Measurements from ENCODE around the gene AGPS.

The AGPS gene

DNA sequence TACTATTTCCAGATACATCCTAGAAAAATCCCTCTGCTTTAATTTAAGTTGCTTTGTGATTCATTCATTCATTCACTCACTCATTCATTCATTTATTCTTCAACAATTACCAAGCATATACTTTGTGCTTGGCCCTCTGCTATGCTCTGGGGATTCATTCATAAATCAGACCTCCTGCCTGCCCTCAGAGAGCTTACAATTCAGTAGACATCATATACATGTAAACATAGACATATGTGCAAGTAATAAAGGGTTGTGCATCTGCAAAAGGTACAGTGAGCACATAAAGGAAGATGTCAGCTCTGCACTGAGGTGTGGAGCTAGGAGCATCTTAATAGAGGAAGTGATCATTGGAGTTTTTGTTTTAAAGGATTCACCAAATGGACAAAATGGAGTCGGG is 189.4 kb downstream of the AGPS start:
- Histone ChIP-seq H3K4me3 (ENCODE audit: low read depth in 1 of 2, low read length in 2 of 2) (no peak overlapping the region), H3K9ac (ENCODE audit: low read length) (no peak overlapping the region), H3K27me3 (ENCODE audit: control insufficient read depth in 1 of 2, insufficient read depth in 2 of 2, low read length in 2 of 2) (no peaks in the 10 kb centered on the region), H3K27ac (ENCODE audit: low read depth, low read length) (no peak overlapping the region), H3K9me3 (ENCODE audit: low read length) (no peaks in the 10 kb centered on the region), H3K4me1 (ENCODE audit: insufficient read depth, low read length) (peaks cover 38% of the 10 kb centered on the region), H3K36me3 (ENCODE audit: insufficient read depth, low read length) (no peaks in the 10 kb centered on the region)

DNA sequence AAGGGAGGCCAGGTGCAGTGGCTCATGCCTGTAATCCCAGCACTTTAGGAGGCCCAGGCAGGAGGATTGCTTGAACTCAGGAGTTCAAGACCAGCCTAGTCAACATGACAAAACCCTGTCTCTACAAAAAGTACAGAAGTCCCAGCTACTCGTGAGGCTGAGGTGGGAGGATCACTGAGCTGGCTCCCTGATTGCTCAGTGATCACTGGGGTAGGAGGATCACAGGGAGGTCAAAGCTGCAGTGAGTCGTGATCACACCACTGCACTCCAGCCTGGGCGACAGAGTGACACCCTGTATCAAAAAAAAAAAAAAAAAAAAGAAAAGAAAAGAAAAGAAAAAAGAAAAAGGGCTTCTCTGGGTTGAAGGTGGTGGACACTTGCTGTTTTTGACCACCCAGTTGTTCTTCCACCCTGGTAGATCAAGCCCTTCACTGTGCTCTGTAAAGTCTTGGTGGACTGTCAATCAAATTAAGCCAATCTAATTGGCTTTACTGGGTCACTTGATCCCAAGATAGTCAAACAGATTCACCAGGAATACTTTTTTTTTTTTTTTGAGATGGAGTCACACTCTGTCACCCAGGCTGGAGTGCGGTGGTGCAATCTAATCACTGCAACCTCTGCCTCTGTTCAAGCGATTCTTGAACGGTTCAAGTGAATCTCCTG is 191.6 kb downstream of the AGPS start:
- H3K27ac ChIP-seq (ENCODE audit: low read depth, low read length), result no peak overlapping the region
- H3K9ac ChIP-seq (ENCODE audit: low read length), result no peak overlapping the region
- H3K4me3 ChIP-seq (ENCODE audit: low read depth in 1 of 2, low read length in 2 of 2), result no peak overlapping the region
- H3K36me3 ChIP-seq (ENCODE audit: insufficient read depth, low read length), result no peaks in the 10 kb centered on the region
- peaks cover 47% of the 10 kb centered on the region for H3K4me1 ChIP-seq (ENCODE audit: insufficient read depth, low read length)
- H3K9me3 ChIP-seq (ENCODE audit: low read length), result no peaks in the 10 kb centered on the region
- H3K27me3 ChIP-seq (ENCODE audit: control insufficient read depth in 1 of 2, insufficient read depth in 2 of 2, low read length in 2 of 2), result no peaks in the 10 kb centered on the region

DNA sequence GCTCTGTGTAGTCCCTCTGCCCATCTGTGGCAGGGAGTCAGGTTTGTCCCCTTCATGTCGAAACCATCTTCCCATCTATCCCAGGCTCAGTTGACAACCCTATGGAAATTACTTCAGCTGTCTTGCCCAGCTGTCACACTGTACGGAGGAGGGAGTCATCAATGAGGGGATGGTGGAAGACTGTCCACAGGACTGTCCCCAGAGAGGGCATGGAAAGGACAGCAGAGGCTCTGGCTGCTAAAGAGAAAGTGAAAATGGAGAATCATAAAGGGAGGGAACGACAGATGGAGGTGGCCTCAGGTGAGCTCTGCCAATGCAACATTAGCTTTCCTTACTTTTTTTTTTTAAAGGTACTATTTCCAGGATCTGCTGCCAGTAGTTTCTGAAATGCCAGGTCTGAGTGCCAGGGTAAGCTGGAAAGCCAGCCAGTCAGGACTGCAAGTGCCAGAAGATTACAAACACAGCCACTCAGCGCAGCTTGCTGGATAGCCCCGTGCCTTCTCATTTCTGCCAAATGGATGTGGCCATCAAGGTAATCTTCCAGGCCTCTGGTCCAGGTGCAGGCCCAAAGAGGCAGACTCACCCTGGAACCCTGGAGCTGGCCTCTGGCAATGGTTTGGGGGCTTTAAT is 192.8 kb downstream of the AGPS start:
- Histone ChIP-seq H3K36me3 (ENCODE audit: insufficient read depth, low read length) (no peaks in the 10 kb centered on the region), H3K9me3 (ENCODE audit: low read length) (no peaks in the 10 kb centered on the region), H3K4me1 (ENCODE audit: insufficient read depth, low read length) (peaks cover 35% of the 10 kb centered on the region), H3K27me3 (ENCODE audit: control insufficient read depth in 1 of 2, insufficient read depth in 2 of 2, low read length in 2 of 2) (no peaks in the 10 kb centered on the region), H3K27ac (ENCODE audit: low read depth, low read length) (peak overlapping the region; percentile 43), H3K4me3 (ENCODE audit: low read depth in 1 of 2, low read length in 2 of 2) (no peak overlapping the region), H3K9ac (ENCODE audit: low read length) (no peak overlapping the region)

DNA sequence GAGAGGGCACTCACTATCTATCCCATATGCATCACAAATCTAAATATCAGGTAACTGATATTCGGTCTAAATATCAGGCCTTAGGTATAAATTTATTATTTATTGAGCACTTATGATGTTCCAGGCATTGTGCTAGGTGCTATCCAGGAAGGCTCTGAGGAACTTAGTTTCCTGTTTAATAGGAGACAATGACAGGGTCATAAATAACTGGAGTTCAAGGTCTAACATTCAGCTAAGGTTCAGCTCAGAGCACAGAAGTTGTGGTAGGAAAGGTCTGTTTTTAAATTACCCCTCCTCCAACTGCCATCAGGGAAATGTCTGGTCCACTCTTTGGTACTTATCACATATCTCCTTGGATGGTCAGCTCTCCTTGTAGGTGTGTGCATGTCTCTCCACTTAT is 193.6 kb downstream of the AGPS start:
- Histone ChIP-seq H3K27me3 (ENCODE audit: control insufficient read depth in 1 of 2, insufficient read depth in 2 of 2, low read length in 2 of 2) (no peaks in the 10 kb centered on the region), H3K36me3 (ENCODE audit: insufficient read depth, low read length) (no peaks in the 10 kb centered on the region), H3K4me3 (ENCODE audit: low read depth in 1 of 2, low read length in 2 of 2) (no peak overlapping the region), H3K9me3 (ENCODE audit: low read length) (no peaks in the 10 kb centered on the region), H3K4me1 (ENCODE audit: insufficient read depth, low read length) (peaks cover 28% of the 10 kb centered on the region), H3K27ac (ENCODE audit: low read depth, low read length) (peak overlapping the region; percentile 43), H3K9ac (ENCODE audit: low read length) (no peak overlapping the region)

DNA sequence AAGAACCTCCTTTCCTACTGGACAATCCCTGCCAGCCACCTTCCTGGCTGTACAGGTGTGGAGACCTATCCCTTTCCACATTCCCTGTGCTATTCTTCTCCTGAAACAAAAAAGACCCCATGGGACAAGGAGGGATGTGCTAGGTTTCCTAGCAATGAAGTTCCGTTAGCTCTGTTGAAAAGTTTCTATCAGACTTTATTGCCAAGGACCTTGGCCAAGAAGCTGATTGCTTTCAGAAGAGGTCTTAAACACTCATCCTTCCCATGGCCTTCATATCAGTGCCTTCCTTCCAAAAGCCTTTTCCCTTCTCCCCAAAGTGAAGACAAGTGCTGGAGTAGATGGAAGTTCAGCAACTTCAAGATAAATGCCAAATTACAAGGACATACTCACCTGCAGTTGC is 194.8 kb downstream of the AGPS start:
- Histone ChIP-seq H3K27ac (ENCODE audit: low read depth, low read length) (no peak overlapping the region), H3K27me3 (ENCODE audit: control insufficient read depth in 1 of 2, insufficient read depth in 2 of 2, low read length in 2 of 2) (no peaks in the 10 kb centered on the region), H3K9me3 (ENCODE audit: low read length) (no peaks in the 10 kb centered on the region), H3K36me3 (ENCODE audit: insufficient read depth, low read length) (no peaks in the 10 kb centered on the region), H3K9ac (ENCODE audit: low read length) (no peak overlapping the region), H3K4me3 (ENCODE audit: low read depth in 1 of 2, low read length in 2 of 2) (no peak overlapping the region), H3K4me1 (ENCODE audit: insufficient read depth, low read length) (peaks cover 28% of the 10 kb centered on the region)

DNA sequence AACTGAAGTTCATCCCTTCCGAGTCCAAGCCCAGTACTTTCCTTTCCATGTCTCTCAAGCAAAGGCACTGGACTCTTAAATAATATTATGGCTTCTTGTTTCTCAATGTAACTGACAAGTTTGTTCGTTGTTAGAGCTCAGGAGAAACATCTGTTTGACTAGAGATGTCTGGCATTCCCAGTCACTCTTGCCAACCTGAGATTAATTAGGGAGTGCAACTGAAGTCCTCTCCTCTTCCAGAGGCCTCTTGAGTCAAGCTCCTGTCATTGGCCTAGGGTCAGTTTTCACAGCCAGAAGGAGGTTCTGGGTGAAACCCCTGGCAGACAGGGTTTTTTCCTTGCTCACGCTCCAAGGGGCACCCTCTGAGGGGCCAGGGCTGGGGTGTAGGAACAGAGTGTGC is 196.1 kb downstream of the AGPS start:
- Histone ChIP-seq H3K27me3 (ENCODE audit: control insufficient read depth in 1 of 2, insufficient read depth in 2 of 2, low read length in 2 of 2) (no peaks in the 10 kb centered on the region), H3K9me3 (ENCODE audit: low read length) (no peaks in the 10 kb centered on the region), H3K9ac (ENCODE audit: low read length) (no peak overlapping the region), H3K27ac (ENCODE audit: low read depth, low read length) (no peak overlapping the region), H3K4me3 (ENCODE audit: low read depth in 1 of 2, low read length in 2 of 2) (no peak overlapping the region), H3K4me1 (ENCODE audit: insufficient read depth, low read length) (peaks cover 28% of the 10 kb centered on the region), H3K36me3 (ENCODE audit: insufficient read depth, low read length) (no peaks in the 10 kb centered on the region)

DNA sequence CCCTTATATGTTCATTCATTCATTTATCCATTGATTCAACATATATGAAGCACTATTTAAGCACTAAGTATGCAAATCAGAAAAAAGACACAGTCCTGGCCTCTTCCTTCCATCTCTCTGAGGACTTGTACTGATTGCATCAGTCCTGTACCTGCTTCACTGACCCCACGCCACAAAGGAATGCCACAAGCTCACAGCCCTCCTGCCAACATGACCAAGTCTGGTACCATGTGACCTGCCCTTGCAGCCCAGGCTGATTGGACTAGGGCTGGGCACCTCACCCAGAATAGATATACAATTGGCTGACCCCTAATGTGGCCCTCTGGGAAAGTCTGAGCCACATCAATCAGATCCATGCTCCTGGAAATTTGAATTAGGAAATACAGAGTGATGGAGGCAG is 196.6 kb downstream of the AGPS start:
- Histone ChIP-seq H3K9ac (ENCODE audit: low read length) (no peak overlapping the region), H3K27ac (ENCODE audit: low read depth, low read length) (no peak overlapping the region), H3K4me1 (ENCODE audit: insufficient read depth, low read length) (peaks cover 28% of the 10 kb centered on the region)

DNA sequence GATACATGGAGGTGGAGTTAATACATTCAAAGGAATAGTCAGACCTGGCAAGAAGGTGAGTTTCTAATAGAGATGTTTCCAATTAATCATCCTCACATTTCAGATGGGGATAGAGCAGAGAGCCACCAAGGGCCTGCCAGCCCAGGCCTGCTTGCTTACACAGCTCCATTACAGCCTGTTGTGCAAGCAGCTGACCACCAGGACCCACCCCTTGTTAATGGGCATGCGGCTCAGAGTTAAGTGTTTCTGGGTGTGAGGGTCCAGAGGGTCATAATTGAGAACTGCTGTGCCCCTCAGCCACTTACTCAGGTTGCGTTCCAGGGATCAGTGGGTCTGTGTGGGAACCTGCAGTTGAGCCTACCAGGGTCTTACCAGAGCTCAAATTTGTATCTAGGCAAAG is 199.8 kb downstream of the AGPS start:
- Histone ChIP-seq H3K9ac (ENCODE audit: low read length) (no peak overlapping the region), H3K27ac (ENCODE audit: low read depth, low read length) (no peak overlapping the region), H3K36me3 (ENCODE audit: insufficient read depth, low read length) (no peaks in the 10 kb centered on the region), H3K4me1 (ENCODE audit: insufficient read depth, low read length) (peaks cover 10% of the 10 kb centered on the region), H3K9me3 (ENCODE audit: low read length) (no peaks in the 10 kb centered on the region), H3K27me3 (ENCODE audit: control insufficient read depth in 1 of 2, insufficient read depth in 2 of 2, low read length in 2 of 2) (no peaks in the 10 kb centered on the region), H3K4me3 (ENCODE audit: low read depth in 1 of 2, low read length in 2 of 2) (no peak overlapping the region)

More for the DNA sequence above, 196.6 kb downstream of the AGPS start:
- Histone ChIP-seq H3K27me3 (ENCODE audit: control insufficient read depth in 1 of 2, insufficient read depth in 2 of 2, low read length in 2 of 2) (no peaks in the 10 kb centered on the region), H3K9me3 (ENCODE audit: low read length) (no peaks in the 10 kb centered on the region), H3K4me3 (ENCODE audit: low read depth in 1 of 2, low read length in 2 of 2) (no peak overlapping the region), H3K36me3 (ENCODE audit: insufficient read depth, low read length) (no peaks in the 10 kb centered on the region)

DNA sequence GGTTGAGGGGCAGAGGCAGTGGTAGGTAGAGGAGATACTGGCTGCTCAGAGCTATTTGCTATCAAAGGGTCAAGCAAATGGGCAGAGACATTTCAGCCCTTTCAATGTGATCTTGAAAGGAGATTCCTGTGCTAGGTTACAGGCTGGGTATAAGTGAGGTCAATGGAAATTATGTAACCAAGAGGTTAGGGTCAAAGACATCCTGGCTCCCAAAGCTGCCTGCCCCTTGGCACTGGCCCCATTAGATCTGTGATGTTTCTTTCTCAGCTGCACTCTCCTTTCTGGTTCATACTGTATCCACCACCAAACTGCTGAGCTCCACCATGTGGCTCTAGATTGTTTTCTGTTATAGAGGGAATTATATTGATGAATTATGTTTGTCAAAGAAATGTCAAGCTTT is 200.4 kb downstream of the AGPS start:
- Histone ChIP-seq H3K9ac (ENCODE audit: low read length) (no peak overlapping the region), H3K27me3 (ENCODE audit: control insufficient read depth in 1 of 2, insufficient read depth in 2 of 2, low read length in 2 of 2) (no peaks in the 10 kb centered on the region), H3K9me3 (ENCODE audit: low read length) (no peaks in the 10 kb centered on the region), H3K4me3 (ENCODE audit: low read depth in 1 of 2, low read length in 2 of 2) (no peak overlapping the region), H3K27ac (ENCODE audit: low read depth, low read length) (no peak overlapping the region), H3K36me3 (ENCODE audit: insufficient read depth, low read length) (no peaks in the 10 kb centered on the region), H3K4me1 (ENCODE audit: insufficient read depth, low read length) (peaks cover 14% of the 10 kb centered on the region)

DNA sequence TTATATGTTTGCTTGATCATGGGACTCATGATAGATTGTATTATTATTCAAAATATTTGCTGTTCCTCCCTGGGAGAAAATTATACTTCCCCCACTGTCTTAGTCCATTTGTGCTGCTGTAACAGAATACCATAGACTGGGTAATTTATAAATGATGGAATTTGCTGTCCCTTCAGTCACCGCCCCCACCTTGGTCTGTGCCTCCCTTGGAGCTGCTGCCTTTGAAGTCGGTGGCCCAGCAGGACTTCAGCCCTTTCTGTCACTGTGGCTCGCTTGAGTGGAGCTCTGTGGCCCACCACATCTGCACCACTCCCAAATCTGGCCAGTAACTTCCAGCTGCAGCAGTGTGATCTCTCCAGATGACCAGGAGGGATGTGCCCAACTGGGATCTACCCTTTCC is 200.8 kb downstream of the AGPS start:
- no peaks in the 10 kb centered on the region for H3K27me3 ChIP-seq (ENCODE audit: control insufficient read depth in 1 of 2, insufficient read depth in 2 of 2, low read length in 2 of 2)
- no peak overlapping the region for H3K9ac ChIP-seq (ENCODE audit: low read length)
- no peaks in the 10 kb centered on the region for H3K36me3 ChIP-seq (ENCODE audit: insufficient read depth, low read length)
- no peak overlapping the region for H3K4me3 ChIP-seq (ENCODE audit: low read depth in 1 of 2, low read length in 2 of 2)
- no peak overlapping the region for H3K27ac ChIP-seq (ENCODE audit: low read depth, low read length)
- peaks cover 13% of the 10 kb centered on the region for H3K4me1 ChIP-seq (ENCODE audit: insufficient read depth, low read length)
- no peaks in the 10 kb centered on the region for H3K9me3 ChIP-seq (ENCODE audit: low read length)
